KMS-11 (cell line): ENCODE measurements around the gene NCOA1.

ENCODE experiments used
- H2AFZ ChIP-seq: fragments of 200-600 bp; sonication (generic); 2 replicates; pipeline ENCODE4 v1.6.1; 2016; ENCODE audit warnings: antibody characterized with exemption, mixed run types, low read depth
- H3K27ac ChIP-seq: fragments of 200-600 bp; sonication (generic); 2 replicates; pipeline ENCODE4 v1.6.1; 2016; ENCODE audit warnings: mild to moderate bottlenecking, mixed run types
- H3K27me3 ChIP-seq: fragments of 200-600 bp; sonication (generic); 2 replicates; pipeline ENCODE4 v1.6.1; 2017; ENCODE audit warnings: mild to moderate bottlenecking, low read depth, mixed run types, moderate library complexity; ENCODE audit not compliant: insufficient read depth
- H3K36me3 ChIP-seq: fragments of 200-600 bp; sonication (generic); 2 replicates; pipeline ENCODE4 v1.6.1; 2017; ENCODE audit warnings: mild to moderate bottlenecking, mixed run types; ENCODE audit not compliant: insufficient read depth
- H3K4me1 ChIP-seq: fragments of 200-600 bp; sonication (generic); 2 replicates; pipeline ENCODE4 v1.6.1; 2016; ENCODE audit warnings: mild to moderate bottlenecking, low read depth, mixed run types; ENCODE audit not compliant: poor library complexity, severe bottlenecking
- H3K4me2 ChIP-seq: fragments of 200-600 bp; sonication (generic); 2 replicates; pipeline ENCODE4 v1.7.0; 2016; ENCODE audit warnings: mild to moderate bottlenecking, mixed run types
- H3K4me3 ChIP-seq: fragments of 200-600 bp; sonication (generic); IDR thresholded peaks from 2 replicates; pipeline ENCODE4 v1.6.1; 2017; ENCODE audit warnings: low read depth, low read length, mixed read lengths; ENCODE audit not compliant: insufficient read depth
- H3K79me2 ChIP-seq: fragments of 200-600 bp; sonication (generic); 2 replicates; pipeline ENCODE4 v1.6.1; 2016; ENCODE audit warnings: low read depth, mixed run types; ENCODE audit not compliant: insufficient read depth
- H3K9ac ChIP-seq: fragments of 200-600 bp; sonication (generic); 2 replicates; pipeline ENCODE4 v1.6.1; 2016; ENCODE audit warnings: mild to moderate bottlenecking, mixed run types
- H4K20me1 ChIP-seq: fragments of 200-600 bp; sonication (generic); 2 replicates; pipeline ENCODE4 v1.6.1; 2016; ENCODE audit warnings: mild to moderate bottlenecking, mixed run types; ENCODE audit not compliant: insufficient read depth
- TF ChIP-seq, protein P1 (sequence below): fragments of 200-600 bp; sonication (generic); conservative IDR thresholded peaks from 2 replicates; pipeline ENCODE4 v1.6.1; 2017; ENCODE audit warnings: low read depth, mild to moderate bottlenecking, antibody characterized with exemption, low read length, moderate library complexity, mixed read lengths

NCOA1 gene

DNA sequence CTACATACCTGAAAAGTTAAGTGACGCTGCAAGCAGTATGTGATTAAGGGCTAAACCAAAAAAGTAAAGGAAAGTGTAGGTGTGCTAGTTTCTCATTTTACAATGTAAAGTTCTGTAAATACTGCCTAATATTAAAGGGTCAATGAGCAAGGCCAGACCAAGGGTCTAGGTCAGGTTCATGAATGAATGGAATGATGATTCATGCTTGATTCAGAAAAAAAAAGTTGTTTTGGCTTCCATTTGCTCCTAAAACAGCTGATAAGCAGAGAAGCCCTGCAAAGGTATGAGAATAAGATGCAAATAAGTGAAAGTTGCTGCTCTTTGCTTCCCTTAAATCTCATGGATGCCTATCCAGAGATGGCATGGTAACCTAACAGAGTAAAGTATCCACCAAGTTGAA is 240.9 kb downstream of the NCOA1 start:
- Histone ChIP-seq H4K20me1 (no peaks in the 10 kb centered on the region), H3K4me2 (no peak overlapping the region), H3K4me3 (no peak overlapping the region), H3K4me1 (peaks cover 29% of the 10 kb centered on the region), H3K9ac (no peak overlapping the region), H3K27me3 (no peaks in the 10 kb centered on the region), H3K27ac (no peak overlapping the region), H3K36me3 (no peaks in the 10 kb centered on the region), H2AFZ (no peak overlapping the region), H3K79me2 (no peaks in the 10 kb centered on the region)
- TF ChIP-seq, protein P1, sequence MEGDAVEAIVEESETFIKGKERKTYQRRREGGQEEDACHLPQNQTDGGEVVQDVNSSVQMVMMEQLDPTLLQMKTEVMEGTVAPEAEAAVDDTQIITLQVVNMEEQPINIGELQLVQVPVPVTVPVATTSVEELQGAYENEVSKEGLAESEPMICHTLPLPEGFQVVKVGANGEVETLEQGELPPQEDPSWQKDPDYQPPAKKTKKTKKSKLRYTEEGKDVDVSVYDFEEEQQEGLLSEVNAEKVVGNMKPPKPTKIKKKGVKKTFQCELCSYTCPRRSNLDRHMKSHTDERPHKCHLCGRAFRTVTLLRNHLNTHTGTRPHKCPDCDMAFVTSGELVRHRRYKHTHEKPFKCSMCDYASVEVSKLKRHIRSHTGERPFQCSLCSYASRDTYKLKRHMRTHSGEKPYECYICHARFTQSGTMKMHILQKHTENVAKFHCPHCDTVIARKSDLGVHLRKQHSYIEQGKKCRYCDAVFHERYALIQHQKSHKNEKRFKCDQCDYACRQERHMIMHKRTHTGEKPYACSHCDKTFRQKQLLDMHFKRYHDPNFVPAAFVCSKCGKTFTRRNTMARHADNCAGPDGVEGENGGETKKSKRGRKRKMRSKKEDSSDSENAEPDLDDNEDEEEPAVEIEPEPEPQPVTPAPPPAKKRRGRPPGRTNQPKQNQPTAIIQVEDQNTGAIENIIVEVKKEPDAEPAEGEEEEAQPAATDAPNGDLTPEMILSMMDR, result no peak

DNA sequence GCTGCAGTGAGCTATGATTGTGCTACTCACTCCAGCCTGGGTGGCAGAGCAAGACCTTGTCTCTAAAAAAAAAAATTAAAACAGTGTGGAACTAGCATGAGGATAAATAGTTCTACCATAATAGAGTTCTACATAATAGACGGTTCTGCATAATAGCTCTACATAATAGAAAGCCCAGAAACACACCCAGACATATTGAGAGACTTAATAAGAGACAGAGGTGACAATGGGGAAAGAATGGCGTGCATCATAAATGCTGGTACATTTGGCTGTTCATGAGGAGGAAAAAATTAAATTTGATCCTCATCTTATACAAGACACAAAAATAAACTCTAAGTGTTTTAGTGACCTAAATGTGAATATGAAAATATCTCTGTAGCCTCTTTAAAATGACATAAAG is 243.7 kb downstream of the NCOA1 start:
- Histone ChIP-seq H3K27me3 (no peaks in the 10 kb centered on the region), H2AFZ (no peak overlapping the region), H3K27ac (no peak overlapping the region), H3K79me2 (no peaks in the 10 kb centered on the region), H3K36me3 (no peaks in the 10 kb centered on the region), H3K4me3 (no peak overlapping the region), H3K4me2 (no peak overlapping the region), H4K20me1 (no peaks in the 10 kb centered on the region), H3K9ac (no peak overlapping the region), H3K4me1 (peaks cover 15% of the 10 kb centered on the region)
- TF ChIP-seq, protein P1, result no peak

DNA sequence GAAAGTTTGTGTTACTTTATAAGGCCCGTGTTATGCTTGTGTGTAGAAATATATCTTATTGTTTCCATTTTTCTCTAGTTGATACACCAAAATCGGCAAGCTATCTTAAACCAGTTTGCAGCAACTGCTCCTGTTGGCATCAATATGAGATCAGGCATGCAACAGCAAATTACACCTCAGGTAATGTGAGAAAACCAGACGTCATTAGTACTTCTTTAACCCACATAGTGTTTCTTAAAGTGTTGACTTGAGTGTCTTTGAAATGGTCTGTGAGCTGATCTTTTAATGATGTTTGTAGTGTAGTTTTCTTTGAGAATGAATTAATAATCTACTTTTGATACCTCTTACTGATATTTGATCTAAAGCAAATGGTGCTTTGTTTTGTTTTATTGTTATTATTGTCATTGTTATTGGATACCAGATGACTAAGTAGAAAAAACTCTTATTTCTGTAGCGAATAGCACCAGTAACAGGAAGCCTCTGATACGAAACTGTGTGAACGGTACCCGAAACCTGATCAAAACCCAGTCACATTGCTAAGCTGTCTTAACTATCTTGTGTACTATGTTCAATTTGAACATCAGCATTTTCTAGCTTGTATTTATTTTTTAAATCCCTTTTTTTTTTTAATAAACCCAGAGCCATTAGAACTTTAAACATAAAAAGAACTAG is 248.4 kb downstream of the NCOA1 start:
- Histone ChIP-seq H3K79me2 (no peaks in the 10 kb centered on the region), H3K27ac (no peak overlapping the region), H3K4me1 (no peaks in the 10 kb centered on the region), H2AFZ (no peak overlapping the region), H3K9ac (no peak overlapping the region), H3K27me3 (no peaks in the 10 kb centered on the region), H3K4me2 (no peak overlapping the region), H3K36me3 (no peaks in the 10 kb centered on the region), H3K4me3 (no peak overlapping the region), H4K20me1 (no peaks in the 10 kb centered on the region)
- TF ChIP-seq, protein P1, result no peak

DNA sequence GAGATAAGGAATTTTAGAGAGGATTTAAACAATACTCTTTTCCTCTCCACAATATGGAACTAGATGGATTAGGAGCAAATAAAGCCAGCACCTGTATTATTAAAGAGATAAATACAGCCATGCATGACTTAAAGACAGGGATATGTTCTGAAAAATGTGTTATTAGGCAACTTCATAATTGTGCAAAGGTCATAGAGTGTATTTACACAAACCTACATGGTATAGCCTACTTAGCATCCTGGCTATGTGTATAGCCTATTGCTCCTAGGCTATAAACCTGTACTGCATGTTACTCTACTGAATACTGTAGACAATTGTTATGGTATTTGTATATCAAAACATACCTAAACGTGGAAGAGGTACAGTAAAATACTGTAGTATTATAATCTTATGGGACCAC is 249.1 kb downstream of the NCOA1 start:
- TF ChIP-seq, protein P1, result no peak

More for the DNA sequence above, 249.1 kb downstream of the NCOA1 start:
- Histone ChIP-seq H2AFZ (no peak overlapping the region), H3K4me1 (no peaks in the 10 kb centered on the region), H3K27ac (no peak overlapping the region), H3K4me3 (no peak overlapping the region), H4K20me1 (no peaks in the 10 kb centered on the region), H3K36me3 (no peaks in the 10 kb centered on the region), H3K9ac (no peak overlapping the region), H3K27me3 (no peaks in the 10 kb centered on the region), H3K4me2 (no peak overlapping the region), H3K79me2 (no peaks in the 10 kb centered on the region)
